SJCRH30 (cell line): ENCODE measurements around the gene HHIPL2. TPM values are rescaled to one million over a fixed set of nuclear protein-coding genes. Genes with fewer than 3 reads are reported as not detected.
"Not testable (repeated sequence)": the region's sequence is repeated elsewhere in the genome, so short reads cannot be mapped to it uniquely, and the experiment has no call there.

Experiments
- DNase-seq, 2 experiments: peaks; one replicate each; pipeline ENCODE4 v3.0.0-alpha.2; 2015 to 2020
- H3K27ac ChIP-seq: fragments of 250-450 bp; sonication (Bioruptor Pico); 2 replicates; pipeline ENCODE4 v1.5.1; 2020; ENCODE audit warnings: mild to moderate bottlenecking, moderate library complexity
- H3K27me3 ChIP-seq: fragments of 250-450 bp; sonication (Bioruptor Pico); 2 replicates; pipeline ENCODE4 v1.5.1; 2020; ENCODE audit warnings: mild to moderate bottlenecking, moderate library complexity
- H3K36me3 ChIP-seq: fragments of 250-450 bp; sonication (Bioruptor Pico); 2 replicates; pipeline ENCODE4 v1.5.1; 2020; ENCODE audit warnings: mild to moderate bottlenecking, moderate library complexity
- H3K4me1 ChIP-seq: fragments of 250-450 bp; sonication (Bioruptor Pico); 2 replicates; pipeline ENCODE4 v1.5.1; 2020; ENCODE audit warnings: mild to moderate bottlenecking, moderate library complexity
- H3K4me3 ChIP-seq: fragments of 250-450 bp; sonication (Bioruptor Pico); 2 replicates; pipeline ENCODE4 v1.5.1; 2020; ENCODE audit warnings: mild to moderate bottlenecking, moderate library complexity
- H3K9me3 ChIP-seq: fragments of 250-450 bp; sonication (Bioruptor Pico); replicated peaks from 2 replicates; pipeline ENCODE4 v1.5.1; 2020; ENCODE audit warnings: mild to moderate bottlenecking, moderate library complexity
- total RNA-seq: library from RNA; depleted of rRNA; stranded (reverse); fragments of >200 nt; shearing (Covaris generic); gene quantifications from 2 replicates; pipeline ENCODE4 v1.2.3, GENCODE V29; 2014; rRNA removed

The HHIPL2 gene
- total RNA-seq, 1 experiment from 2014 or later = 11.7 TPM

DNA sequence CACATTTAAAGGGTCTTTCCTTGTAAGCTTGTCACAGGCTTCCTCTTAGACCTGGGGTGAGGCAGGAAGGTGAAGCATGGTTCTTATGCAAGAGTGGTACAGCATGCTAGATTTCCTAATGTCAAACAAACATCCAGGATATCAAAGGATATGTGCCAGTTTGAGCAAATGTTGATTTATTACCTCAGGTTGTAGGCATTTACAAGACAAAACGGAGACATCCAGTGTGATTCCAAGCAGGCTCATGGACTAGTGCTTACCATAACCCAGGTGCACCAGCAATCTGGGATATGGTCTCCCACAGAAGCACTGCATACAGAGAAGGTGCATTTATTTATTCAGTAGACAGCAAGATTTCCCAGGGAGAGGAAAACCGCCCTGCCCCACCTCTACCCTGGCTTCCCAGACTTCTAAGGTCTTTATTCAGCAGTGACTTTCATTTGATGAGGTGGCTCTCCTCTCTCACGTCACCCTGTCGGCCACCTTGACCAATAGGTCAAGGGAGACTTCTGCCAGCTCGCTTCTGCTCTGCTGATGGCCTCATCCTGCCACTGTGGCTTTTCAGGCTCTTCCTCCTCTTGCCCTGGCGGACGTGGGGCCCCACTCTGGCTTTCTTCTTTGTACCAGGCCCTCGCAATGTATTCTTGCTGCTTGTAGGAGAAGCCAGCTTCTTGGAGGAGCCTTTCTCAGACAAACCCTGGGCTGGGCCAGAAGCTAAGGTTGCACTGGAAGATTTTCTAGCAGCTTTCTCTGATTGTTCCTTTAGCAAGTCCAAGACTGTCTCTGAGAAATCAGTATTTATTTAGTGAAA is 25.6 kb downstream of the HHIPL2 start:
- Histone ChIP-seq H3K9me3 (no peaks in the 10 kb centered on the region; the same call in 1 of the 2 replicates), H3K27ac (no peak overlapping the region), H3K36me3 (peaks cover 23% of the 10 kb centered on the region), H3K4me3 (no peak overlapping the region), H3K27me3 (no peaks in the 10 kb centered on the region), H3K4me1 (peaks cover 13% of the 10 kb centered on the region)
- DNase-seq = no peak

DNA sequence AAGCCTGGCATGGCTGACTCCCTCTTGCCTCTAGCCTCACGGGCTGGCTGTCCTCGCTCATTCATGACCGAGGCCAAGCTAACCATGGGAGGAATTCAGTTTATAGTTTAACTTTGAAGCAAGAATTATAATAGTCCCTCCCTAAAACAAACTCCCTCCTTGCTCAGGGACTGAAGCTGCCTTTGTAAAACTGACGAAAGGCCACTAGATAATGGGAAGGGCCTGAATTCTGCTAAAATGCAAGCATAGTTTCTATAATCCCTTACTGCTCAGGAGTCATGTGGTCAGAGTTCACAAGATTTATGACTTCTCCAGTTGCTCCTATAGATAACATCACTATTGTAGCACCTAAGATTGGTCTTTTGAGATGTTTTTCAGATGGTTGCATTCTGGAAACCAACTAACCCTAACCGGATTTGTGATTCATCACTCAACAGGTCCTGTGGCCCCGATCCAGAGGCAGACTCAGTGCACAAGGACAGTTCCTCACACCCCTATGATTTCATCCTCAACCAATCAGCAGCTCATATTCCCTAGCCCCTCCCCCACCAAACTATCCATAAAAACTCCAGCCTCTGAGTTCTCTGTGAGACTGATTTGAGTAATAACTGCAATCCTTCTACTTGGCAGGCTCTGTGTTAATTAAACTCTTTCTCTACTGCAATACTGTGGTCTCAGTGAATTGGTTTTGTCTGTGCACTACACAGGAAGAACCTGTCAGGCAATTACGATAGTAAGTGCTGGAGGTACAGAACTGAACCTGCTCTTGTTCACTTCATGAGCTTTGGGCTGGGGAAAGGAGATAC is 26.4 kb downstream of the HHIPL2 start:
- H3K4me3 ChIP-seq = no peak overlapping the region
- peaks cover 13% of the 10 kb centered on the region for H3K4me1 ChIP-seq
- peak; percentile 60 to 73 for DNase-seq
- no peaks in the 10 kb centered on the region for H3K27me3 ChIP-seq
- peak overlapping the region; percentile 9; the same call in 1 of the 2 replicates for H3K27ac ChIP-seq
- peaks cover 23% of the 10 kb centered on the region for H3K36me3 ChIP-seq
- no peaks in the 10 kb centered on the region; the same call in 1 of the 2 replicates for H3K9me3 ChIP-seq

DNA sequence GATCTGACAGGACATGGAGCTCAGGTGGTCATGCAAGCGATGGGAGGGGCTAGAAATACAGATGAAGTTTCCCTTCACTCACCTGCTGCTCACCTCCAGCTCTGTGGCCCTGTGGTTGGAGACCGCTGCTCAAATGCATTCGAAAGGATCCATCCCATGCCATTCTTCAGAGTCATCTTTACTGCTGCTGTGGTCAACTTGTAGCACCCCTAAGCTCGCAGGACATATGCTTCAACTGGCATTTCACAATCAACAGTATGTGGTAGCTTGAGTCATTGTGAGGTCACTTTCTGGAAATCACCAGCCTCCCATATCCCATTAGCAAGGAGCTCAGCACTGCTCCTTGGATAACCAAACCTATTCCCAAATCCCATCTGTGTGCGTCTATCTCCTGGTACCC is 58.4 kb downstream of the HHIPL2 start:
- H3K36me3 ChIP-seq, H3K4me1 ChIP-seq, H3K27me3 ChIP-seq, H3K27ac ChIP-seq, H3K4me3 ChIP-seq, DNase-seq, H3K9me3 ChIP-seq: not testable (repeated sequence)

DNA sequence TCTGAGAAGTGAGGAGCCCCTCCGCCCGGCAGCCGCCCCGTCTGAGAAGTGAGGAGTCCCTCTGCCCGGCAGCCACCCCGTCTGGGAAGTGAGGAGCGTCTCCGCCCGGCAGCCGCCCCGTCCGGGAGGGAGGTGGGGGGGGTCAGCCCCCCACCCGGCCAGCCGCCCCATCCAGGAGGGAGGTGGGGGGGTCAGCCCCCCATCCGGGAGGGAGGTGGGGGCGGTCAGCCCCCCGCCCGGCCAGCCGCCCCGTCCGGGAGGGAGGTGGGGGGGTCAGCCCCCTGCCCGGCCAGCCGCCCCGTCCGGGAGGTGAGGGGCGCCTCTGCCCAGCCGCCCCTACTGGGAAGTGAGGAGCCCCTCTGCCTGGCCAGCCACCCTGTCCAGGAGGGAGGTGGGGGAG is 60.1 kb downstream of the HHIPL2 start:
- not testable (repeated sequence) for DNase-seq, H3K27ac ChIP-seq, H3K27me3 ChIP-seq, H3K4me3 ChIP-seq, H3K4me1 ChIP-seq, H3K36me3 ChIP-seq, H3K9me3 ChIP-seq

DNA sequence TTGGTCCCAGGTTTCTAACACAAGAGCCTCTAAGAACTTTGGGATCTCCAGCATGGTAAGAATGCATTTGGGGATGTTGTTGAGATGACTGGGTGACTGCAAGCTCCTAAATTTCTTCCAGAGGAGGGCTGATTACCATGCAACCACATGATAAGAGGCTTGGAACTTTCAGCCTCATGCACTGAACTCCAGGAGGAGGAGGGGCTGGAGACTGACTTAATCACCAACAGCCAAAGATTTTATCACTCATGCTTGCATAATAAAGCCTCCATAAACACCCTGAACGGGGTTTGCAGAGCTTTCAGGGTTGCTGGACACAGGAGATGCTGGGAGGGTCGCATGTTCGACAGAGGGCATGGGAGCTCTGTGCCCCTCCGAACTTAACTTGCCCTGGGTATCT is 63.9 kb downstream of the HHIPL2 start:
- not testable (repeated sequence) for H3K27ac ChIP-seq, DNase-seq, H3K36me3 ChIP-seq, H3K4me1 ChIP-seq, H3K9me3 ChIP-seq, H3K27me3 ChIP-seq, H3K4me3 ChIP-seq

DNA sequence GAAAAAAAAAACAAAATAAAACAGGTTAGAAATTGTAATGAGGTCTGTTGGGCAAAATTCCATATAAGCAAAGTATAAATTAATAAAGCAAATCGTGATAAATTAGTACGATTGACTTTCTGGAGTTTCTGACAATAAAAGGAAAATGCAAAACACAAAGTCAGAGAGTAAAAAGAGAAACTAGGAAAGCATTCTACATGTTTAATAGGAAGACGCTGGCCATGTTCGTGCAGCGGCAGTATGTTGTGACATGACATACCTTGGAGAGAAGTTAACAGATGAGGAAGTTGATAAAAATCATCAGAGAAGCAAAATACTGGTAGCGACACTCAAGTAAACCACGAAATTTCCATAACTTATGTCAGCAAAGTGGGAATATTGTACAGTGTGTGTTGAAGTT is 68.3 kb downstream of the HHIPL2 start:
- not testable (repeated sequence) for H3K4me3 ChIP-seq, H3K4me1 ChIP-seq, H3K9me3 ChIP-seq, H3K36me3 ChIP-seq, H3K27ac ChIP-seq, DNase-seq, H3K27me3 ChIP-seq

DNA sequence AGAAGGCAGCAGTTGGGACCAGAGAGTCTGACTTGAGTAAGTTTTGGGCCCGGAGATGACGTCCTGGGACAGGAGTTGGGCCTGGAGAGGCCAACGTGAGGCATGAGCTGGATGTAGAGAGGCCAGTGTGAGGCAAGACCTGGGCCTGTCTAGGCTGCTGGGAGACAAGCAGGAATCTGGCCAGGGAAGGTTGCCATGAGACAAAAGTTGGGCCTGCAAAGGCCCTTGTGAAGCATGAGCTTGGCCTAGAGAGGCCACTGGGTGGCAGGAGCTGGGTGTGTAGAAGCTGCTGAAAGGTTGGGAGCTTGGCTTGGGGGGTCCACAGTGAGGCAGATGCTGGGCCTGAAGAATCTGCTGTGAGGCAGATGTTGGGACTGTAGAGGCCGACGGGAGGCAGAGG is 71.5 kb downstream of the HHIPL2 start:
- not testable (repeated sequence) for H3K27ac ChIP-seq, H3K4me3 ChIP-seq, H3K27me3 ChIP-seq, H3K4me1 ChIP-seq, H3K9me3 ChIP-seq, H3K36me3 ChIP-seq
- peak in 1 of 2 experiments; percentile 5 for DNase-seq

DNA sequence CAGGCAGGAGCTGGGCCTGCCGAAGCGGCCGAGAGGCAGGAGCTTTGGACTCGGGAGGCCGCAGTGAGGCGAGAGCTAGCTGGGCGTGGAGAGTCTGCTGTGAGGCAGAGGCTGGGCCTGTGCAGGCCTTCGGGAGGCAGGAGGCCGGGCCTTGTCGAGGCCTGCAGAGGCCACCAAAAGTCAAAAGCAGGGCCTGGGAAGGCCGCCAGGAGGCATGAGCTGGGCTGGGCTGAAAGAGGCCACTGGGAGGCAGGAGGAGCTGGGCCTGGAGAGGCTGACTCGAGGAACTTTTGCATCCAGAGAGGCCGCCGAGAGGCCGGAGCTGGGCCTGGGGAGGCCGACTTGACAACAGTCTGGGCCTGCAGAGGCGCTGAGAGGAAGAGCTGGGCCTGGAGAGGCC is 74.2 kb downstream of the HHIPL2 start:
- H3K9me3 ChIP-seq, DNase-seq, H3K4me3 ChIP-seq: not testable (repeated sequence)

DNA sequence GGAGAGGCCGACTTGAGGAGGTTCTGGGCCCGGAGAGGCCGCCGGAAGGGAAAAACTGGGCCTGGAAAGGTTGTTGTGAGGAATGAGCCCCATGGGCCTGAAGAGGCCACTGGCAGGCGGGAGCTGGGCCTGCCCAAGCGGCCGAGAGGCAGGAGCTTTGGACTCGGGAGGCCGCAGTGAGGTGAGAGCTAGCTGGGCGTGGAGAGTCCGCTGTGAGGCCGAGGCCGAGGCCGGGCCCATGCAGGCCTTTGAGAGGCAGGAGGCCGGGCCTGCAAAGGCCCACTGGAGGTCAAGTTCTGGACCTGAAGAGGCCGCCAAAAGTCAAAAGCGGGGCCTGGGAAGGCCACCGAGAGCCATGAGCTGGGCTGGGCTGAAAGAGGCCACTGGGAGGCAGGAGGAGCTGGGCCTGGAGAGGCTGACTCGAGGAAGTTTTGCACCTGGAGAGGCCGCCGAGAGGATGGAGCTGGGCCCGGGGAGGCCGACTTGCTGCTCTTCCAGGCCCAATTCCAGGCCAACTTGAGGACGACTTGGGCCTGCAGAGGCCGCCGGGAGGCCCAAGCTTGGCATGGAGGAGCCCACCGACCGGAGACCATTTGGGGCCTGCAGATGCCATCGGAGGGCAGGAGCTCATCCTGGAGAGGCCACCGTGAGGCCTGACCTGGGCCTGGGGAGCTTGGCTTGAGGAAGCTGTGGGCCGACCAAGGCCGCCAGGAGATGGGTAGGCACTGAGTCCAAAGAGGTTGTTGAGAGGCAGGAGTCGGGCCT is 74.9 kb downstream of the HHIPL2 start:
- H3K4me1 ChIP-seq, H3K9me3 ChIP-seq, H3K4me3 ChIP-seq, H3K27ac ChIP-seq, DNase-seq, H3K27me3 ChIP-seq, H3K36me3 ChIP-seq: not testable (repeated sequence)

More for the DNA sequence above, 74.2 kb downstream of the HHIPL2 start:
- H3K4me1 ChIP-seq, H3K27ac ChIP-seq, H3K27me3 ChIP-seq, H3K36me3 ChIP-seq: not testable (repeated sequence)

Other genes starting within 250 kb of the HHIPL2 start
- gene TAF1A, start 41.8 kb upstream of the HHIPL2 start, total RNA-seq = 36.7 and 40.2 TPM in 2 replicates
- gene MIA3, start 70.0 kb upstream of the HHIPL2 start, total RNA-seq = 59.9 and 70.9 TPM in 2 replicates
- gene AIDA, start 164.4 kb upstream of the HHIPL2 start, total RNA-seq = 88.8 and 93.7 TPM in 2 replicates
- gene BROX, start 164.5 kb upstream of the HHIPL2 start, total RNA-seq = 57.2 and 68.2 TPM in 2 replicates
- gene FAM177B, start 189.1 kb upstream of the HHIPL2 start, total RNA-seq = not detected in 2 replicates